Hematopoietic multipotent progenitor cell (in vitro differentiated cells): ENCODE results near the gene SLC9A9. TPM values are rescaled to one million over a fixed set of nuclear protein-coding genes. Genes with fewer than 3 reads are reported as not detected.

Experiments
- DNase-seq, 3 donors: peaks; one replicate each; pipeline ENCODE4 v3.0.0-alpha.2; 2011 to 2015; ENCODE audit warnings: low read depth in 2 of 3, low spot score in 2 of 3
- total RNA-seq: library from RNA; depleted of rRNA; stranded (reverse); fragments of >200 nt; gene quantifications from one replicate; pipeline ENCODE4 v1.2.3, GENCODE V29; 2012

Gene SLC9A9
- total RNA-seq, 1 donor: 9.7 TPM

DNA sequence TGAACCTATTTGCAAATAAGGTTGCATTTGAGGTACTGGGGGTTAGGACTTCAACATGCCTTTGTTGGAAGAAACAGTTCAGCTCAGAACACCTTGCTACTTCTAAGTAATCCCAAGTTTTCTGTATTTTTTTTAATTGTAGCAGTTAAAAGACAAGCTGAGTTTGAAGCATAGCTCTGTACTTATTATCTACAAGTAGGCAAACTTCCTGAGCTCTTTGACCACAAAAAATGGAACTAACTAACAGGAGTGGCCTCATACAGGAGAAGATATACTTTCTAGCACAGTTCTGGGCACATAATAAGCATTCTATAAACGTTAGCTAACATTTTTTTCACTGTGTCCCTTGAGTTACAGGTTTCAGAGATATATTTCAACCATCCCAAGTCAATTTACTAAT is 569.5 kb downstream of the SLC9A9 start:
- peak in 2 of 3 donors; percentile 9 to 41 for DNase-seq

DNA sequence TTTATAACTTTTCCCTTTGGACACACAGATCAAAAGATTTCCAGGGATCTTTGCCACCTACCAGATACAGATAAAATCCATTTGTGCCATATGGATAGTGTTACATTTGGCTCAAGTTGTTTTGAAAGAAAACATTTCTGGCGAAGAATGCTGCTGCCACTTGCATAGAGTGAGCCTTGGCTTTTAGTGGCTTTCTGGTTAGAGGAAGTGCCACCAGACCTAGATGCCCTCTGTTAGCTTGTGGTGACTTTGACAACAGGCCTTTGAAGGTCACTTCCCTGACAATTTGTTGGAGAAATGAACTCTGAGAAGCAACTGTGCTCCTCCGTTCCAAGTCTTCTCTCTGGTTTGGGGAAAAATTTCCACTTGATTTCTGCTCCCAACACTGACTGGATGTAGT is 570.7 kb downstream of the SLC9A9 start:
- no peak for DNase-seq

DNA sequence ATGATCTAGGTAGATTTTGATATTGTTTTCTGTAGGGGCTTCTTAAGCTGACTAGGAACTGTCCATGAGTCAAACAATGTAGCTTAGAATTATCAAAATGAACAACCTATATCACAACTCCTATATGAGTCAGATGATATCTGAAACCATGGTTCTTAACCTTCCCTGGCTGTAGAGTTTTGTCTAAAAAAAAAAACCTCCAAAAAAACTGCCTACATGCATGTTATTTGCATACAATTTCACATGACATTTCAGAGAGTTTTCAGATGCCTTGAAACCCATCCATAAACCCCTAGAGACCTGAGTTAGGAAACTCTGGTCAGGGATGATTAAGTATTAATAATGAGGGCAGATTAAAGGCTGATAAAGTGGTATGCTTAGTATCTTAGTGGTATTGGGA is 571.7 kb downstream of the SLC9A9 start:
- DNase-seq: no peak

DNA sequence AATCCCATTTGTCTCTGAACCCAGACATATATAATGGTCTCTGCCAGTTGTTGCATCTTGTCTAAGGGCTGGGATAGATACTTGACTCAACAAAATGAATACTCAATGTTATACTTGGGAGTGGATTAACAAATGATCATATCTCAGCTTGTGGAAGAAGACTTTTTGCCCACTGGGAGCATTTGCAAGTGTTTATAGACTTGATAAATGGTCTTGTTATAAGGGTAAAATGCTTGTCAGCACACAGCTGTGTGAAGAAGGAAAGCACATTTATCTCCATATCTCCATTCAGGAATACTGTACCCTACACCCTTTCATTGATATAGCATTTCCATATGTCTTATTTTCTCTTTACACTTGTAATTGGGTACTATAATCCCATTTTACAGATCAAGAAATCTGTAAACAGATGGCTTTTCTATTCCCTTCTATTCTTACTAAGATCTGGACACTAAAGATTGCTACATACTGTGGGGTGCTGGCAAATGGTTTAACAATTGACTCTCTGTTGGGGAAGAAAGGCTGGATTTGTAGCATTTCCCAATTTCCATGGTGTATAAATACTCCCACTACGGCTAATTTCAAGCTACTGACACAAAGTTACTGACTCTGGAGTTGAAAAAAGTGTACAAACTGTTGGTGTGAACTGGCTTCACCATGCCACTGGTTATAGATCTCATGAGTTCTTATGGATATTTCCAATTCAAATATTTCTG is 574.1 kb downstream of the SLC9A9 start:
- no peak for DNase-seq

DNA sequence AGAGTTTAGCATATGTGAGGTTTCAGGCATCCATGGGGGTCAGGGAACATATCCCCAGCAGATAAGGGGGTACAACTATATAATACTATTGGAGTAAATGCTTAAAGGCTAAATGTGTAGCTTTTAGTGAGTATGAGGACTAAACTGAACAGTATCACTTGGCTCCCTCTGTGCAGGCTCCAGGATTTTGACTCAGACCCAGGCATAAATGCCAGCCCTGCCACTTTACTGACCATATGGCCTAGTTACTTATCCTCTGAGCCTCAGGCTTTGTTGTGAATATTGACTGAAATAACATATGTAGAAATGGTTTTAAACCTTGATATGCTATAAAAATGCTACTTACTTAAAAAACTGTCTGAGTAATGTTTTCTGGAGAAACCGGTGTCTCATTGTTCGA is 577.1 kb downstream of the SLC9A9 start:
- DNase-seq: no peak

DNA sequence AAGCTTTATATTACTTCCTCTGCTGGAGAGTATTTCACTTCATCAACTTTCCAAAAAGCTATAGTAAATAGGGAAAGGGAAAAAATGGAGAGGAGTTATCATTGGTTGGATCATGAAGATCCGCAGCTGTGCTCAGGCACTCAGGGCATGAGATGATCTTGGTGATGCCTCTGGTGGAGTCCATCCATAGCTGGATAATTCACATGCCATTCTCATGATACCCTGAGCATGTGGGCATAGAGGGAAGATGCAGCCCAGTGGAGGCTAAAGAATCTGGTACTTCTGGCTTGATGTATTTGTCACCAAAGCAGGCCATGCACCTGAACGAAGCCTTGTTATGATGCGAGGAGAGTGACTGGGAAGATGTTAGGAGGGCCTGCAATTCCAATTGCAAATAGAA is 578.5 kb downstream of the SLC9A9 start:
- no peak for DNase-seq

DNA sequence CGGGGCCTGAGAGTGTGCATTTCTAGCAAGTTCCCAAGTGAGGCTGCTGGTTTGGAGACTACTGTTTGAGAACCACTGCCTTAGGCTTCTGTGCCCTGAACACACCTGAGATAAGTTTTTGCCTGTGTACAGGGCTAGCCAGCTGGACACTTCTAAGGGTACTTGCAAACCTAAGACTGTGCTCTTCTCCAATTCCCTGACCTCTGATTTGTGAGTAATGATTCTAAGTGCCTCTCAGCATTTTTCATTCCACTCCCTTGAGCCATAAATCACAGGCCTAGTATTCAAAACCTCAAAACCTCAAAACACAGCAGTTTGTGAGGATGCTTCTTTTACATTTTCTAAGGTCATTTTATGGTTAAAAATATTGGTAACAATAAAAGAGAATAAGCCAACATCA is 580.3 kb downstream of the SLC9A9 start:
- DNase-seq: no peak

DNA sequence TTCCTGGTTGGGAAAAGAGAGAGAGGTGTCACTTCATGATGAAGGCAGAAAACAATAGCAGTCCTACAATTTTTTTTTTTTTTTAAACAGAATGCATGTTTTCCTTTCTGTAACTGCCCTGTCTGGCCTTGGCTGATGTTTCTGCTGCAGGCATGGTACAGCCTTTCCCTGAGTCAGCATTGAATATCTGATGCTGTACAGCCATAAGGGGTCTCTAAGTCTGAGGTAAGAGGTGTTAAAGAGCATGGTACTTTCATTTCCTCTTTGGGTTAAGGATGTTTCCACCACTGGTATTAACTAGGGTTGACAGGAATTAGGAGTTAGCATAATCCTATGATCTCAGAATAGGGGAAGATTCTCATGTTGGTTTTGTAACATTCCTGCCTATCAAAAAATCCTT is 581.3 kb downstream of the SLC9A9 start:
- DNase-seq: no peak

DNA sequence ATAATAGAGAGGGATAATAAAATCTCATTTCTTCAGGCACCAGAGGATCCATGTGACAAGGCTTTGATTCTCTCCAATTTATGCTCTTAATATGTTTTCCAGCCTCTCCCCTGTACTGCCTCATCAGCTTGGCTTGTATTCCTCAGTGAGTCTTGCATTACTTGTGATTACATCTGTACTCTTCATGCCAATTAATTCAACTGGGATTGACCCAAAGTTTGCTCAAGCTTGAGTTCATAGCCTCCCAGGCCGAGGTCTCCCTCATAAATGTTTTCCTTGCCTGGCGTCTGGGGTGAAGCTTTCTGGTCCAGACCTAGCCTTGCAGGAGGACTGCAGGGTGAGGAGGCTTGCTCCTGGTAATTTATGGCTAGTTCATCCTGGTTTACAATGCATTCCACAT is 581.8 kb downstream of the SLC9A9 start:
- no peak for DNase-seq

DNA sequence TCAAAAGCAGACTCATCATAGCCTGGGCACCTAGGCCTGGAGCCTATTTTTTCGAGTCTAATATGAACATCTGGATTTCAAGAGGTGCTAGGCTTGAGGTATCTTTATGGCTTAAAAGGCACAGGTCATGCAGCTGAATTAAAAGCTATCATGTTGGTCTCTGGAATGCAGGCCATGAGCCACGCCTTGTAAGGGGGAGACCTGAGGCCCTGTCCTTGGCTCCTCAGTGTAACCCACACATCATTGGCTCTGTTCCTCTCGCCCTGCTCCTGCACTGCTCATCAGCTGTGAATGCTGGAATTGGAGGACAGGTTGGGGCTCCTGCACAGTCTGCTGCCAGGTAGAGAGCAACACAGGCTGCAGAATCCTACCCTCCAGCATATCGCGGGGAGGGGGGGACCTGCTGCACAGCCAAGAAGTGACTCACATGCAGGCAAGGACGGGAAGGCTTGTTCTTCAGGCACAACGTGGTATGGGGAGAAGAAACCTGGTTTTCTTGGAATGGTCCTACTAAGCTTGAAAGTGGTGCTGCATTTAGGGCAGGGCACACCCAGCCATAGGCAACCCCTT is 582.7 kb downstream of the SLC9A9 start:
- DNase-seq: no peak

DNA sequence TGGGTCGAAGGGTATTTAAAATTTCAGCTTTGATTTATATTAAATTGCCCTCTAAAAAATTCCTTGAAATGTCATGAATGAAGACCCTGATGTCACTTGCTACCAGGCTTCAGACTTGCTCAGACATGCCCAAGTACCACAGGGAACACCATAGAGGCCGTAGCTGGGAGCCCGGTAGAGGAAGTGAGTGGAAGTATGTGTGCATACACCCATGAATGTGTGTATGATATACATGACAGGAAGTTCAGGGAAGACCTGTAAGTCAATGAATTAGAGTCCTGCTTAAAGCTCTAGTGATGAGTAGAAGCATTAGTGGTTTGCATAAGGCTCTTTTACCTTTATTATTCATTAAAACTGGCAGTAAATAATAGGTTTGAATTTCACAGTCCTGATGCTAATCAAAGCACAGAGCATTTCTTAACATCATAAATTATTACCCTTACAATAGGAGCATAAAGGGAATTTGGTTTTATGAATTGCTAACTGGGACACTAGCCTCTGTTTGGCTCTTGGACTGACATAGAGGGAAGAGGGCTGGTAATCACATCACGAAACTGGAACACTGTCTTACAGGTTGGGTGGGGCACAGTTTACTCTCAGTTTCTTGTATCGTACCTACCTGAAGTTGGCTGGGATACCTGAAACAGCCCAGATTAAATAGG is 584.3 kb downstream of the SLC9A9 start:
- DNase-seq: no peak

DNA sequence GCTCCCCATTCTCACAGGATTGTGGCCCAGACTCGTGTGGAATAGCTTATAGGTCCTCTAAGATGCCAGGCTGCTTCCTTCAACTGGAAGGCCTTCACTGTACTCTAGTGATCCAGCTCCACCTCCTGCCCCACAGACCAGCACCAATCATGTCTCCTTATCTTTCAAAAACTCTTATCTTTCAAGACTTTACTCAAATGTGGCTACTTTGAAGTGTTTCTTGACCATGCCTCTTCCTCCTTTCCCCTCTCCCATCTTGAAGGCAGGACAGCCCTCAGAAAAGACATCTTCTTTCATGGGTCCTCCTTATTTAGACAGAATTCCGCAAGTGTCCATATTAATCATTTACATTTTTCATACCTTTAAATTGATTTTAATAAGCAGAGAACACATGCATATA is 586.4 kb downstream of the SLC9A9 start:
- no peak for DNase-seq

DNA sequence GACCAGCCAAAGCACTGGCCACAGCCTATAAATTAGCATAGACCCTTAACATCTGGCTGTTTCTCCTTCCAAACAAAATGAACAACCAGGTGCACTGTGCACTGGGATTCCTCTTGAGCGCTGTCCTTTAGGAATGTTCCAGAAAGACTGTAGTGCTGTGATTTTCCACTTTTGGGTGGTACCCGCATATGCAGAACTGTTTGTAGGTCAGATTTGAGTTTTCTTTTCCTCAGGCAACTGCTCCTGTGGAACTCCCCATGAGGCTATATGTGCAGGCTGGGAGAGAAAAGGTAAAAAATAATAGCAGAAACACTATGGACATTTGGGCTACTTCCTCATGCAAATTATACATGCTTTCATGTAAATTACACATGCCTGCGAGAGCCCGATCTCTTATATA is 589.6 kb downstream of the SLC9A9 start:
- DNase-seq: no peak

DNA sequence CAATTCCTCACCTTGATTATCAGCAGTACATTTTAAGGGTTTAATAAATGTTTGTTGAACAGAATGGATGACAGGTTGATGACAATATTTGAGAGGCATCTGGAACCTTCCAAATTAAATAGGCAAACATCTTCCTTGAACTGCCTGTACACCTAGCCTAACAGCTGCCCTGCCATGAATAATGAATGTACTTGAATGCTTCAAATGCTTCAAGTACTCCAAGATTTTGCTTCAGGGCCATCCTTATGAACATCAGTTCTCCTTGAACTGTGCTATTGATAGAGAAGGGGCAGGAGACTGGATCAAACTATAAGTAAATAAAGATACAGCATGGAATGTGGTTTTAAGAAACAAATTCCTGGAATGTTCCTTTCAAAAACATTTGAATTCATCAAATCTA is 591.9 kb downstream of the SLC9A9 start:
- no peak for DNase-seq

DNA sequence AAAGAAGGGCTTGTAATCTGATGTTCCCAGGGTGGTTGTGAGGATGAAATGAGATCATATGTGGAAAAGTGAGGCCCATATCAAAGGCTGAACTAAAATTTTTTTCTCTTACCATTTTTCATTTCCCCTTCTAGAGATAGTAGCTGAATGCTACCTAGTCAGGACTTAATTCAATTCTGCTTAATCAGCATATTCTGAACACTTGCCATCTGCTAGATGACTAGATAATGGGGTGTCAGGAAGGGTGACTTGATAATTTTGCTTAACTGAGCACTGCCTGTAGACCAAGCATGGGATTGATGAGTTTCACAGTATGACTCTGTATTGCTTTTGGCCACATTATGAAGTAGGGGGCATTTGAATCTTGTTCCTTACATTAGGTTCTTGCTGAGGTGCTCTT is 592.5 kb downstream of the SLC9A9 start:
- no peak for DNase-seq

DNA sequence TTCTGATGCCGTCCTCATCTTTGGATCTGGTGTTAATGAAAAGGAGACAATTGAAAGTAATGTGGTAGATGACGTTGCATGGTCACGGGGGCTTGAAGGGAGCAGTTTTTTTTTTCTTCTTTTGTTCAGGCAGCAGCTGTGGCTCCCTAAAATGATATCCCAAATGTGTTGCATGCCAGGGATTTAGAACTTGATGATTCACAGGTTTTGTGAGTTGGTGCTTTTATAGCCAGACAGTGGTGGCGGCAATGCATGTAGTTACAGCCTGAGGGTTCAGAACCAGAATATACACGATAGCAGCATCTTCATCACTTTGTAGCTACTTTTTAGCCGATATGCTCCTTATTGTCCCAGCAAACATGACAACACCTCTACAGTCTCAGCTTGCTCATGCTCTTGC is 595.3 kb downstream of the SLC9A9 start:
- no peak for DNase-seq

DNA sequence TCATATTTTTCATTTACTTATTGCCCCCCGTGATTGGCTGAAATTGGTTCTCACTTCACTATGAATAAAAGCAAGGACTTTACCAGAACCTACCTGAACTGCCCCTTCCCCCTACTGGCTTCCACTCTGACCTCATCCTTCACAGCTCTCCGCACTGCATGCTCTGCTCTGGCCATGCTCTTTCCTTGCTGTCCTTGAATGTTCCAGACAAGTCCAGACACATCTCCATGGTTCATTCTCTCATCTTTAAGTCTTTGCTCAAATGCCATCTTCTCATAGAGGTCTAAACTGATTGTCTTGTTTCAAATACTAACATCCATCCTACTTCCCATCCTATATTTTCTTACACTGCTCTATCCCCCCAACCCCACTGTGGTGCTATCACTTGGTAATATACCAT is 599.3 kb downstream of the SLC9A9 start:
- DNase-seq: no peak

DNA sequence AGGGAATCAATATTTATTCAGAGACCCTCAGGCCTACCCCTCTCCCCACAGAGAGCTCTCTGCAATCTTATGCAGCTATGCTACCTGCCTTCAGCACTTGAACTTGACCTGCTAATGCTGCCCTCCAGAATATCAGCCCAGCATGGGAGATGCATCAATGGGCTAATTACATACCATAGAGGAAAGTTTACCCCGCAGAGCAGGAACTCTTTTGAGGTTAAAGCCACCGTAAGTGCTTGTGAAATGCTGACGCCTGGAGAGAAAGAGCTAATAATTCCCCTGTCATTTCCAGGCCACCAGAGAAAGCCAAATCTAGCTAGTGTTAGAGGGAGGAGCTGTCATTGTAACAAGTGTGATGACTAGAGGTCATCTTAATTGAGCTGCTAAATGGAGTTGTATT is 601.2 kb downstream of the SLC9A9 start:
- no peak for DNase-seq

DNA sequence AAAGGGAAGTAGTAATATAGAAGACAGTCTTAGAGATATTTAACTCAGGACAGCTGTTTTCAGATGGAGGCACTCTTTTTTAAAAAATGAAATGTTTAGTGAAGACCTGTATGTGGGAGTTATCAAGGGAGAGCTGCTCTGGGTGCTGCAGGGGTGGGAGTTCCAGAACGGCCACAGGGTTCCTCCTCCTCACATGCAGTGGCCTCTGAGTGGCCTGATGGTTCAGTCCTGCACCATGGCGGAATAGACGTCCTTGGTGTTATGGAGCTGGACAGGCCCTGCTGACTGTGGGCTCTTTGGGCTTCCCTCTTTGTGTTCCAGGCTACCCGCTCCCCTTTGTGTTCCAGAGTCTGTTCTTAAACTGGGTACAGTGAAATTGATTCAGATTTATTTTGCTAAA is 602.6 kb downstream of the SLC9A9 start:
- no peak for DNase-seq

DNA sequence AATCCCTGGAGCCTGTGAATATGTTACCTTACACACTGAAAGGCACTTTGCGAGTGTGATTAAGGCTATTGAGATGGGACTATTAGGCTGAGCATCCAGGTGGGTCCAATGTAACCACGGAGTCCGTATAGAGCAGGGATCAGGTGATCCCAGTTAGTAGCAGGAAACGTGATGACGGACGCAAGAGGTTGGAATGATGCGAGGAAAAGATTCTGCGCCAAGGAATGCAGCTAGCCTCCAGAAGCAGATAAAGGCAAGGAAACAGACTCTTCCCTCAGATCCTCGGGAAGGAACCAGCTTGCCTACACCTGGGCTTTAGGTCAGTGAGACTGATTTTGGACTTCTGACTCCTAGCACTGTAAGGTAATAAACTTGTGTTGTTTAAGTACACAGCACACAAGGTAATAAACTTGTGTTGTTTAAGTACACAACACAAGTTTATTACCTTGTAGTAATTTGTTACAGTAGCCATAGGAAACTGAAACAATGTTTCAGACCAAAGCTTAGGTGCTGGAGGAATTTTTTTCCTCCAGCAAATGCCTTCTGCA is 603.7 kb downstream of the SLC9A9 start:
- DNase-seq: no peak

DNA sequence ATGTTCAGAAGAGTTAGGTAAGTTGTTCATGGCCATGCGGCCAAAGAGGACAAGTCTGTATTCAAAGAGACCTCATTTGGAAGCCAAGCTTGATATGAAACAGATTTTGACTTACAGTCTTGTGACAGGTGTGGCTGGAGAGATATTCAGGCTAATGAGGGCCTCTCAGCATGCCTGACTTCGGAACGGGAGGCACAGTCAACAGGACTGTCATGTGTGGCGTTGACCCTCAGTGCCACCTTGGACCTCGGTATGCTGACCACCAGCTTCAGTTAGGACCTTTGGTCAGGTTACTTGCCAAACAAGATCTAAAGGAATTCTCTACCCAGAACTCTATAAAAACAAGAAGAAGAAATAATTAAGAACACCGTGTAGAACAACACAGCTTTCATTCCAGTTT is 604.6 kb downstream of the SLC9A9 start:
- DNase-seq: no peak

DNA sequence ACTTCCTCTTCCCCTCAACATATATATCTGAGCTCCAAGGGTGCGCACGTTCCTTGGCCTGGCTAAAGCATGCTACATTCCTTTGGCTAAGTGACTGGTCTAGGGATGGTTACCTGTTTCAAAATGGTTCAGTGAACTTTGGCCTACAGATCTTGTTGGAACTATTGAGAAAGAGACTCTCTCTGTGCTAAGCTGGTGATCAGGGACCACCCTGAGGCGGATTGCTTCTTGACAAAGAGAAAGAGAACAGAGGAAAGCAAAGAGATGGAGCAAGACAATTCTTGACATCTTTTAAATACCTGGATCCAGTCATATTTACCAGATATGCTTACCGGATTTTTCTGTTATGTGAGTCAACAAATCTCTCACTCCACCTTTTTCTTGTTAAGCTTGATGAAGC is 605.6 kb downstream of the SLC9A9 start:
- no peak for DNase-seq
